ENCODE data around the gene CROCC2. TPM values are rescaled to one million over a fixed set of nuclear protein-coding genes. Genes with fewer than 3 reads are reported as not detected.
A peak's percentile ranks its signal among the peaks of the same experiment; 100 is the strongest.

The CROCC2 gene
- total RNA-seq, 1 experiment from 2014 or later: not detected

- H3K9me2 ChIP-seq (ENCODE audit: insufficient read depth): no peaks in the 10 kb centered on the region
- H3K36me3 ChIP-seq (ENCODE audit: control insufficient read depth in 1 of 2, insufficient read depth in 2 of 2, low read length in 2 of 2): no peaks in the 10 kb centered on the region
- CTCF ChIA-PET: interaction anchor here (1.0 kb wide), 1 partner anchor 20 kb away, joined by 3 read pairs; no protein-coding TSS in a partner anchor
- no peaks in the 10 kb centered on the region; a peak in 1 of 4 replicates for H3K4me1 ChIP-seq (ENCODE audit: control insufficient read depth in 1 of 2, insufficient read depth in 2 of 2, low read length in 2 of 2)
- TF ChIP-seq JUND (IDR thresholded peaks at IDR 0.05): no peak
- TF ChIP-seq FOSL1 (IDR thresholded peaks at IDR 0.05; ENCODE audit: low read depth): no peak
- TF ChIP-seq CEBPB (IDR thresholded peaks at IDR 0.05; ENCODE audit: low read depth): no peak
- peak; percentile 99 for TF ChIP-seq TCF7L2 (IDR thresholded peaks at IDR 0.05; ENCODE audit: borderline replicate concordance, extremely low read depth, insufficient read depth, insufficient read length)
- no peak for TF ChIP-seq SP1 (IDR thresholded peaks at IDR 0.05; ENCODE audit: low read depth)
- TF ChIP-seq ZFX (IDR thresholded peaks at IDR 0.05): no peak
- no peak for TF ChIP-seq ELF1 (IDR thresholded peaks at IDR 0.05; ENCODE audit: borderline replicate concordance, low read depth)
- no peak overlapping the region for H2AFZ ChIP-seq (ENCODE audit: low read depth, low read length, poor library complexity, severe bottlenecking)
- no peaks in the 10 kb centered on the region for H3K27me3 ChIP-seq (ENCODE audit: insufficient read depth, low read length)
- ATAC-seq (peak; percentile 60), DNase-seq (ENCODE audit: low read depth, low spot score) (no peak)
- POLR2A ChIA-PET: interaction anchor here (1.0 kb wide), 1 partner anchor 11 kb away, joined by 3 read pairs; the partner anchor contains the start of gene SNED1
- H3K9ac ChIP-seq (ENCODE audit: low read length): no peak overlapping the region
- intact Hi-C loops (cut with micrococcal nuclease): no loop called here
- RAD21 ChIA-PET (ENCODE audit: low non-redundant PET in 1 of 2, low total read pairs in 2 of 2, uncharacterized antibody in 2 of 2, unreplicated experiment in 2 of 2): no interaction called here
- no peaks in the 10 kb centered on the region for H3K79me2 ChIP-seq (ENCODE audit: insufficient read depth, low read length)
- H3K9me3 ChIP-seq (ENCODE audit: control insufficient read depth in 1 of 2, insufficient read depth in 1 of 2, low read depth in 1 of 2, low read length in 2 of 2): peaks cover 0 to 8% of the 10 kb centered on the region in 2 experiments; a peak in 1 of 4 replicates
- H4K20me1 ChIP-seq (ENCODE audit: insufficient read depth): no peaks in the 10 kb centered on the region
- H3K4me2 ChIP-seq (ENCODE audit: low read length): no peak overlapping the region
- no peak overlapping the region for H3K4me3 ChIP-seq (replicated peaks in 1 of 2; ENCODE audit: low read depth in 1 of 2, low read length in 2 of 2)
- no TSS peak for BruUV-seq (replicated peaks)
- H3K27ac ChIP-seq (ENCODE audit: low read depth, low read length): no peak overlapping the region
These were observed 103.7 kb downstream of the CROCC2 start for GRCh38 chr2:241009601-241010530.

DNA sequence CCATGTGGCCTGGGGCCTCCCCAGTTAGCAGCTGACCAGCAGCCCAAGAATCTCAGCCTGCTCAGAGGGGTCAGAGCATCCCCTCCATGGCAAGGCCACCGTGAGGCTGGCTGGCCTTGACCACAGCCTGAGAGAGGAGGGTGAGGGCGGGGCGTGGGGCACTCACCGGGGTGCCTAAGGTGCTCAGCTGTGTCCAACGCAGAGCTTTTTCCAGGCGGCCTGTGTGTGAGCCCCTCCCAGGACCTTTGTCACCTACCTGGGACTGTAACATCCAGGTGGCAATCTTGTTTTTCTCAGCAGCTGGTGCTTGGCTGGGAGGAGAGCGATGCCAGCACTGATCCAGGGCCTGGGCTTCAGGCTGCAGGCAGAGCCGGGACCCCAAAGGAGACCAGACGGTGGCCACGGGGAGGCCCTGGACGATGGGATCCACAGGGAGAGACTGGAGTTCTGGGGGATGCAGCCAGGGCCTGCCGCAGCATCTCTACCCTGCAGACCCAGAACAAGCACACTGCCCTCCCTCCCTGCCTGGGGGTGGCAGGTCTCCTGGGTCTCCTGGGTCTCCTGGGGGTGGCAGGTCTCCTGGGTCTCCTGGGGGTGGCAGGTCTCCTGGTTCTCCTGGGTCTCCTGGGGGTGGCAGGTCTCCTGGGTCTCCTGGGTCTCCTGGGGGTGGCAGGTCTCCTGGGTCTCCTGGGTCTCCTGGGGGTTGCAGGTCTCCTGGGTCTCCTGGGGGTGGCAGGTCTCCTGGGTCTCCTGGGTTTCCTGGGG lies 104.6 kb downstream of the CROCC2 start:
- ChIA-PET CTCF (interaction anchor here (1.0 kb wide), 1 partner anchor 20 kb away, joined by 3 read pairs; no protein-coding TSS in a partner anchor), POLR2A (no interaction called here), RAD21 (ENCODE audit: low non-redundant PET in 1 of 2, low total read pairs in 2 of 2, uncharacterized antibody in 2 of 2, unreplicated experiment in 2 of 2) (no interaction called here)
- DNase-seq (ENCODE audit: low read depth, low spot score): no peak
- Histone ChIP-seq H3K79me2 (ENCODE audit: insufficient read depth, low read length) (no peaks in the 10 kb centered on the region), H4K20me1 (ENCODE audit: insufficient read depth) (no peaks in the 10 kb centered on the region), H3K27me3 (ENCODE audit: insufficient read depth, low read length) (no peaks in the 10 kb centered on the region), H3K9me2 (ENCODE audit: insufficient read depth) (no peaks in the 10 kb centered on the region), H3K27ac (ENCODE audit: low read depth, low read length) (no peak overlapping the region), H3K4me3 (replicated peaks in 1 of 2; ENCODE audit: low read depth in 1 of 2, low read length in 2 of 2) (no peak overlapping the region), H3K36me3 (ENCODE audit: control insufficient read depth in 1 of 2, insufficient read depth in 2 of 2, low read length in 2 of 2) (no peaks in the 10 kb centered on the region), H3K9me3 (ENCODE audit: control insufficient read depth in 1 of 2, insufficient read depth in 1 of 2, low read depth in 1 of 2, low read length in 2 of 2) (peaks cover 0 to 8% of the 10 kb centered on the region in 2 experiments; a peak in 1 of 4 replicates), H2AFZ (ENCODE audit: low read depth, low read length, poor library complexity, severe bottlenecking) (no peak overlapping the region), H3K9ac (ENCODE audit: low read length) (no peak overlapping the region), H3K4me1 (ENCODE audit: control insufficient read depth in 1 of 2, insufficient read depth in 2 of 2, low read length in 2 of 2) (no peaks in the 10 kb centered on the region; a peak in 1 of 4 replicates), H3K4me2 (ENCODE audit: low read length) (no peak overlapping the region)
- no peak for ATAC-seq
- intact Hi-C loops (cut with micrococcal nuclease): no loop called here
- TF ChIP-seq FOSL1 (IDR thresholded peaks at IDR 0.05; ENCODE audit: low read depth) (no peak), POLR2A (IDR thresholded peaks at IDR 0.05; ENCODE audit: borderline replicate concordance, extremely low read depth, insufficient read depth, insufficient read length) (no peak), POLR2AphosphoS5 (IDR thresholded peaks at IDR 0.05; ENCODE audit: low read depth, low read length) (no peak), RAD21 (IDR thresholded peaks at IDR 0.05; ENCODE audit: low read depth) (no peak)
- BruUV-seq (replicated peaks): no TSS peak
